Transverse colon (tissue), 4 donors: Measurements from ENCODE around the gene USP22. TPM values are rescaled to one million over a fixed set of nuclear protein-coding genes. Genes with fewer than 3 reads are reported as not detected.
A peak's percentile ranks its signal among the peaks of the same experiment; 100 is the strongest.
"Not testable (repeated sequence)": the region's sequence is repeated elsewhere in the genome, so short reads cannot be mapped to it uniquely, and the experiment has no call there.

Experiments
- DNase-seq: peaks from one replicate; pipeline ENCODE4 v3.0.0-alpha.2; 2019
- H3K27ac ChIP-seq, 4 donors: fragments of 200-600 bp; sonication (generic); 2 replicates each; pipeline ENCODE4 v1.5.1; 2016 to 2018; ENCODE audit warnings: inconsistent platforms in 4 of 4
- H3K27me3 ChIP-seq: fragments of 200-600 bp; sonication (generic); 2 replicates; pipeline ENCODE4 v1.5.1; 2017; ENCODE audit warnings: inconsistent platforms
- H3K36me3 ChIP-seq, 4 donors: fragments of 200-600 bp; sonication (generic); 2 replicates each; pipeline ENCODE4 v1.5.1; 2017 to 2019; ENCODE audit warnings: inconsistent platforms in 4 of 4
- H3K4me1 ChIP-seq, 4 donors: fragments of 200-600 bp; sonication (generic); 2 replicates each; pipeline ENCODE4 v1.5.1; 2017 to 2020; ENCODE audit warnings: inconsistent platforms in 4 of 4
- H3K4me3 ChIP-seq, 4 donors: fragments of 200-600 bp; sonication (generic); 1 replicate in 1 of 4; 2 replicates in 3 of 4; pipeline versions ENCODE4 v1.5.1 to v1.6.1; 2017 to 2019; ENCODE audit warnings: inconsistent platforms in 4 of 4
- H3K9me3 ChIP-seq, 2 donors: fragments of 200-600 bp; sonication (generic); 2 replicates each; pipeline ENCODE4 v1.5.1; 2017 to 2019; ENCODE audit warnings: inconsistent platforms in 2 of 2
- EP300 ChIP-seq: sonication (generic); formaldehyde crosslinking; IDR thresholded peaks from one replicate; pipeline ENCODE4 v1.6.1; 2017; ENCODE audit warnings: antibody characterized with exemption, low read depth
- POLR2A ChIP-seq: fragments of 450-650 bp; IDR thresholded peaks from one replicate; pipeline ENCODE4 v1.6.1; 2016; ENCODE audit warnings: antibody characterized with exemption, mild to moderate bottlenecking, moderate library complexity
- POLR2AphosphoS5 ChIP-seq, 3 donors: sonication (generic); formaldehyde crosslinking; IDR thresholded peaks; one replicate each; pipeline ENCODE4 v1.6.1; 2016; ENCODE audit warnings: antibody characterized with exemption in 3 of 3
- WGBS, 2 donors: methylation state at CpG; one replicate each; pipeline ENCODE4 v1.1.5; 2018; ENCODE audit warnings: low coverage in 1 of 2; 5-methylcytosine and 5-hydroxymethylcytosine counted together
- in situ Hi-C, 4 donors: fragments of 200-750 bp; cut with MboI; loops; one replicate each; pipeline versions ENCODE4 v1.15.0 to v1.15.1; 2017; ENCODE audit warnings: low sequenced_read_pairs in 3 of 4, low pct_ligation_motif_present in 1 of 4, low pct_unique_long_range_greater_than_20kb in 1 of 4
- intact Hi-C: fragments of 100-400 bp; cut with DNase I; formaldehyde crosslinking; loops from one replicate; pipeline ENCODE4 v1.15.1; 2023; ENCODE audit warnings: low total_unique reads
- total RNA-seq, 4 donors: library from RNA; depleted of rRNA; stranded (reverse); fragments of >200 nt; gene quantifications; one replicate each; pipeline ENCODE4 v1.1.0, GENCODE V29; 2016
- TF ChIP-seq, protein P1 (sequence below), 5 experiments: fragments of 200-600 bp in 3 of 5; fragments of 450-650 bp in 2 of 5; sonication (generic) in 3 of 5; IDR thresholded peaks; 1 replicate in 2 of 5; 2 replicates in 3 of 5; pipeline ENCODE4 v1.5.1; 2016 to 2017; ENCODE audit warnings: antibody characterized with exemption in 5 of 5, inconsistent platforms in 3 of 5, mild to moderate bottlenecking in 2 of 5, moderate library complexity in 1 of 5

Gene USP22
- total RNA-seq, 4 donors from 2014 or later, result 95.5 to 123 (median 108) TPM

DNA sequence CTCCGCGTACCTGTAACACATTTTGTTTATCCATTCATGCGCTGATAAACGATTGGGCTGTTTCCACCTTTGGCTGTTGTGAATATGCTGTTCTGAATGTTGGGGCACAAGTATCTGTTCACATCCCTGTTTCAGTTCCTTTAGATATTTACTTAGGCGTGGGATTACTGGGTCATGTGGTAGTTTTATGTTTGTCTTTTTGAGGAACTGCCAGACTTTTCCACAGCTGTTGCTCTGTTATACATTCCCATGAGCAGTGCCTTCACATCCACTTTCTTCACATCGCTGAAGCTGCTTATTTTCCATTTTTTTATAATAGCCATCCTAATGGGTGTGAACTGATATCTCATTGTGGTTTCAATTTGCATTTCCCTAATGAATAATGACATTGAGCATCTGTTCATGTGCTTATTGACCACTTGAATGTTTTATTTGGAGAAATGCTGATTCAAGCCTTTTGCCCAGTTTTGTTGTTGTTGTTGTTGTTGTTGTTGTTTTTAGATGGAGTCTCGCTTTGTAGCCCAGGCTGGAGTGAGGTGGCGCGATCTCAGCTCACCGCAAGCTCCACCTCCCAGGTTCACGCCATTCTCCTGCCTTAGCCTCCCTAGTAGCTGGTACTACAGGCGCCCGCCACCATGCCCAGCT lies 65.1 kb downstream of the USP22 start:
- in situ Hi-C loops, result not testable (repeated sequence)
- peak overlapping the region in 1 of 4 donors; percentile 41 for H3K27ac ChIP-seq
- 59 to 69% methylated on average over 12 to 13 of the region's 13 CpGs for WGBS, 2 donors

DNA sequence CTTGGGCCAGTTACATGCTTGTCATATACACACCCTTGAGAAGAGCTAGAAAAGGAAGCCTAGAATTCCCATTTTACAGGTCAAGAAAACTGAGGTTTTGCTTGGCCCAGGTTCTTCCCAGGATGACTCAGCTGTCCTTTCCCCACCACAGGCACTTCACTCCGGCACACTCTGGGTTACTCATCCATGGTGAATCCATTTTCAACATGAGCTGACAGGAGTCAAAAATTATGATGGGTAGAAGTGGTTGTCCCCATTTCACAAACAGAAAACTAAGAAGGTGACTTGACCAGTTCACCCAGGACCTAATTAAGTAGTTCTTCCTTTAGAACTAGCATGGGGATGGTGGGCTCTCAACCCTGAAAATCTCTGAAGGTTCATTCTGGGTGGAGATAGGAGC lies 67.2 kb downstream of the USP22 start:
- TF ChIP-seq EP300, result no peak
- TF ChIP-seq POLR2AphosphoS5 (IDR thresholded peaks at IDR 0.05), result no peak
- TF ChIP-seq POLR2A, result no peak
- TF ChIP-seq, protein P1, sequence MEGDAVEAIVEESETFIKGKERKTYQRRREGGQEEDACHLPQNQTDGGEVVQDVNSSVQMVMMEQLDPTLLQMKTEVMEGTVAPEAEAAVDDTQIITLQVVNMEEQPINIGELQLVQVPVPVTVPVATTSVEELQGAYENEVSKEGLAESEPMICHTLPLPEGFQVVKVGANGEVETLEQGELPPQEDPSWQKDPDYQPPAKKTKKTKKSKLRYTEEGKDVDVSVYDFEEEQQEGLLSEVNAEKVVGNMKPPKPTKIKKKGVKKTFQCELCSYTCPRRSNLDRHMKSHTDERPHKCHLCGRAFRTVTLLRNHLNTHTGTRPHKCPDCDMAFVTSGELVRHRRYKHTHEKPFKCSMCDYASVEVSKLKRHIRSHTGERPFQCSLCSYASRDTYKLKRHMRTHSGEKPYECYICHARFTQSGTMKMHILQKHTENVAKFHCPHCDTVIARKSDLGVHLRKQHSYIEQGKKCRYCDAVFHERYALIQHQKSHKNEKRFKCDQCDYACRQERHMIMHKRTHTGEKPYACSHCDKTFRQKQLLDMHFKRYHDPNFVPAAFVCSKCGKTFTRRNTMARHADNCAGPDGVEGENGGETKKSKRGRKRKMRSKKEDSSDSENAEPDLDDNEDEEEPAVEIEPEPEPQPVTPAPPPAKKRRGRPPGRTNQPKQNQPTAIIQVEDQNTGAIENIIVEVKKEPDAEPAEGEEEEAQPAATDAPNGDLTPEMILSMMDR (IDR thresholded peaks at IDR 0.05), result no peak
- Histone ChIP-seq H3K27me3 (no peaks in the 10 kb centered on the region), H3K27ac (no peak overlapping the region), H3K9me3 (no peaks in the 10 kb centered on the region), H3K4me3 (no peak overlapping the region), H3K4me1 (peaks cover 0 to 11% (median 0%) of the 10 kb centered on the region in 4 donors), H3K36me3 (no peaks in the 10 kb centered on the region)
- 60 to 63% methylated on average over 1 of the region's 1 CpG for WGBS, 2 donors
- in situ Hi-C loops, result no loop called here
- intact Hi-C loops, result no loop called here
- no peak for DNase-seq

More for the DNA sequence above, 65.1 kb downstream of the USP22 start:
- intact Hi-C loops, H3K4me3 ChIP-seq, H3K27me3 ChIP-seq, H3K9me3 ChIP-seq, DNase-seq, H3K36me3 ChIP-seq: not testable (repeated sequence)
- H3K4me1 ChIP-seq, result peaks cover 0 to 11% (median 0%) of the 10 kb centered on the region in 4 donors

DNA sequence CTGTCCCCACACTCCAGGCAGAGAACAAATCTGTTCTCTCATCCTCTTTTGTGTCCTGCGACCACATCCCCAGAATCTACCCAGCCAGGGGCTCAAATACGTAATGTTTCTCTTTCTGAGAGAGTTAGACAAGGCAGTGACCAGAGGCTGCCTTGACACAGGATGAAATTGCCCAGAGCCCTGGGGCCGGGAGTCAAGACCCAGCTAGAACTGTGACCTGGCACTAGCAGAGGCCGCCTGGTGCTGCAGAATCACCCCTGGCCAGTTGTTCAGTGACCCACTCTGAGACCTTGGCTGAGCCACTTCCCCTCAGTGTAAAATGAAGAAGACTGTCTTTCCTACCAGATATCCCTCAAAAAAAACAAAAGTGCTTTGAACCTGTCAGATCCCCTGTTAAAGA lies 72.5 kb downstream of the USP22 start:
- Histone ChIP-seq H3K4me3 (no peak overlapping the region), H3K27ac (no peak overlapping the region), H3K27me3 (no peaks in the 10 kb centered on the region), H3K4me1 (no peaks in the 10 kb centered on the region), H3K36me3 (no peaks in the 10 kb centered on the region), H3K9me3 (no peaks in the 10 kb centered on the region)
- 80% methylated on average over 4 of the region's 4 CpGs; no CpG with 5 or more reads in 1 of the 2 donors for WGBS, 2 donors
- TF ChIP-seq POLR2A (no peak), POLR2AphosphoS5 (IDR thresholded peaks at IDR 0.05) (no peak), EP300 (no peak)
- TF ChIP-seq, protein P1 (IDR thresholded peaks at IDR 0.05), result no peak
- in situ Hi-C loops, result no loop called here
- DNase-seq, result no peak
- intact Hi-C loops, result no loop called here

DNA sequence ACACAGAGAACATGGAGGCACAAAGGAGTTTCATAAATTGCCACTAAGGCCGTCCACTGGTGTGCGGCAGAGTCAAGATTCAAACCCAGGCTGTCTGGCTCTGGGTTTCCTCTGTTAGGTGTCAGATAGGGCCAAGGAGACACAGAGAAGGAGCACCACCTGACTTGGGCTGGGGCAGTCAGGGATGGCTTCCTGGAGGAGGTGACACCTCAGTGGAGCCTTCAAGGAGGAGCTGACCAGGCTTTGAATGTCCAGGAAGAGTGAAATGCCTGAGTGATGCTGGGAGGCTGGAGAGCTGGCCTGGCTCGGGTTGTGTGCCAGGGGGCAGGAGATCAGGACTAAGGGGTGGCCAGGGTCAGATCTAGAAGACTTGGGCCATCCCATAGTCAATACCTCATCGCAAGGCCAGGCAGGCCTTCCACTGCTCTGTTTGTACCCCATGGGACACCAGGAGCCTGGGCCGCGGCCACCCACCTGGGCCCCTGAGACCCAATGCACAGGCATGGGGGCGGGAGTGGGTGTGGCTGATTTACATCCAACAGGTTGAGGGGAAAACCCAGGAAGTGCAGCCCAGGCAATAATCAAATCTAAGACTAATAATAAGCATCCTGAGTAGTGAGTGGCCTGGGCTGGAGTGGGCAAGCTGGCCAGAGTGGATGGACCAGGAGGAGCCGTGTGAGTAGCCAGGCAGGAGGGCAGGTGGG lies 73.7 kb downstream of the USP22 start:
- intact Hi-C loops (no loop called here), in situ Hi-C loops (no loop called here)
- H3K27me3 ChIP-seq, result no peaks in the 10 kb centered on the region
- H3K27ac ChIP-seq, result no peak overlapping the region
- 86% methylated on average over 8 of the region's 8 CpGs; no CpG with 5 or more reads in 1 of the 2 donors for WGBS, 2 donors
- no peak for DNase-seq
- H3K4me1 ChIP-seq, result no peaks in the 10 kb centered on the region
- no peak overlapping the region for H3K4me3 ChIP-seq
- no peaks in the 10 kb centered on the region for H3K9me3 ChIP-seq
- no peaks in the 10 kb centered on the region for H3K36me3 ChIP-seq
- TF ChIP-seq EP300 (no peak), POLR2A (no peak), POLR2AphosphoS5 (IDR thresholded peaks at IDR 0.05) (no peak)
- TF ChIP-seq, protein P1 (IDR thresholded peaks at IDR 0.05), result no peak
